HCT116 (cell line): Measurements from ENCODE around the gene BNC2. TPM values are rescaled to one million over a fixed set of nuclear protein-coding genes. Genes with fewer than 3 reads are reported as not detected.

Experiments used
- ATAC-seq: fragments of 200-7000 bp; cut with Tn5 transposase; 2 replicates; pipeline ENCODE4 v1.9.1; 2020; ENCODE audit warnings: mild to moderate bottlenecking, moderate library complexity
- BruUV-seq: library from RNA; stranded (reverse); fragments of 400-500 nt; replicated peaks from 2 replicates; lab custom pipeline; 2021; lab: Mats Ljungman, UMichigan
- CTCF ChIA-PET: fragments of 300-600 bp; sonication (Branson Sonifier 250); formaldehyde crosslinking; loops from one replicate; lab custom pipeline; 2021; ENCODE audit warnings: antibody characterized with exemption; lab: Charles Lee
- POLR2A ChIA-PET: fragments of 300-600, 350-600 bp; sonication (Branson Sonifier 250); formaldehyde crosslinking; loops from one replicate; lab custom pipeline; 2021; ENCODE audit warnings: antibody characterized with exemption; lab: Charles Lee
- RAD21 ChIA-PET, 2 experiments: fragments of 300-600 bp; sonication (Branson Sonifier 250); formaldehyde crosslinking; loops; one replicate each; lab custom pipeline; 2023; ENCODE audit warnings: low total read pairs in 2 of 2; ENCODE audit not compliant: uncharacterized antibody in 2 of 2, unreplicated experiment in 2 of 2, low non-redundant PET in 1 of 2; lab: Charles Lee
- DNase-seq: peaks from one replicate; pipeline ENCODE4 v3.0.0-alpha.2; 2010; ENCODE audit warnings: low read depth, low spot score
- H2AFZ ChIP-seq: fragments of 200-600 bp; shearing (Covaris generic), sonication (generic); 2 replicates; pipeline ENCODE4 v1.6.1; 2017; ENCODE audit warnings: low read depth, mixed run types, mixed read lengths, antibody characterized with exemption, low read length; ENCODE audit not compliant: poor library complexity, severe bottlenecking
- H3K27ac ChIP-seq: 2 replicates; pipeline ENCODE4 v1.5.1; 2012; ENCODE audit warnings: low read depth, low read length
- H3K27me3 ChIP-seq: fragments of 200-600 bp; sonication (generic); 2 replicates; pipeline ENCODE4 v1.6.1; 2016; ENCODE audit warnings: mixed run types, low read length, mixed read lengths; ENCODE audit not compliant: insufficient read depth
- H3K36me3 ChIP-seq, 2 experiments: fragments of 200-500 bp in 1 of 2; fragments of 200-600 bp in 1 of 2; sonication (Bioruptor generic) in 1 of 2; sonication (generic) in 1 of 2; 2 replicates each; pipeline versions ENCODE4 v1.5.1 to v1.6.1; 2014 to 2016; ENCODE audit warnings: low read length in 2 of 2, inconsistent platforms in 1 of 2, mixed read lengths in 1 of 2, mixed run types in 1 of 2; ENCODE audit not compliant: insufficient read depth in 2 of 2, control insufficient read depth in 1 of 2
- H3K4me1 ChIP-seq, 2 experiments: fragments of 200-600 bp in 1 of 2; sonication (generic) in 1 of 2; 2 replicates each; pipeline versions ENCODE4 v1.5.1 to v1.6.1; 2012 to 2017; ENCODE audit warnings: low read length in 2 of 2, inconsistent platforms in 1 of 2, mild to moderate bottlenecking in 1 of 2, mixed read lengths in 1 of 2, mixed run types in 1 of 2, moderate library complexity in 1 of 2; ENCODE audit not compliant: insufficient read depth in 2 of 2, control insufficient read depth in 1 of 2
- H3K4me2 ChIP-seq: fragments of 200-600 bp; sonication (generic); 2 replicates; pipeline ENCODE4 v1.6.1; 2017; ENCODE audit warnings: mixed run types, low read length, mixed read lengths
- H3K4me3 ChIP-seq, 2 experiments: fragments of 200-600 bp in 1 of 2; sonication (generic) in 1 of 2; replicated peaks in 1 of 2; 2 replicates each; pipeline ENCODE4 v1.5.1; 2011 to 2016; ENCODE audit warnings: low read length in 2 of 2, control low read depth in 1 of 2, low read depth in 1 of 2, mild to moderate bottlenecking in 1 of 2, mixed read lengths in 1 of 2, mixed run types in 1 of 2
- H3K79me2 ChIP-seq: fragments of 200-600 bp; sonication (generic); 2 replicates; pipeline ENCODE4 v1.6.1; 2017; ENCODE audit warnings: mild to moderate bottlenecking, mixed run types, low read length, moderate library complexity, mixed read lengths; ENCODE audit not compliant: insufficient read depth
- H3K9ac ChIP-seq: fragments of 200-600 bp; sonication (generic); 2 replicates; pipeline ENCODE4 v1.6.1; 2016; ENCODE audit warnings: low read length, mixed read lengths
- H3K9me2 ChIP-seq: fragments of 200-600 bp; sonication (generic), shearing (Covaris generic); 2 replicates; pipeline ENCODE4 v1.6.1; 2017; ENCODE audit warnings: mixed run types, mild to moderate bottlenecking, moderate library complexity; ENCODE audit not compliant: insufficient read depth
- H3K9me3 ChIP-seq, 2 experiments: fragments of 200-500 bp in 1 of 2; fragments of 200-600 bp in 1 of 2; sonication (Bioruptor generic) in 1 of 2; sonication (generic) in 1 of 2; 2 replicates each; pipeline ENCODE4 v1.6.1; 2014 to 2017; ENCODE audit warnings: low read length in 2 of 2, mixed read lengths in 2 of 2, inconsistent platforms in 1 of 2, low read depth in 1 of 2, mild to moderate bottlenecking in 1 of 2, mixed run types in 1 of 2, moderate library complexity in 1 of 2; ENCODE audit not compliant: control insufficient read depth in 1 of 2, insufficient read depth in 1 of 2
- H4K20me1 ChIP-seq: fragments of 200-600 bp; sonication (generic), shearing (Covaris generic); 2 replicates; pipeline ENCODE4 v1.6.1; 2017; ENCODE audit warnings: mixed run types, mild to moderate bottlenecking, moderate library complexity; ENCODE audit not compliant: insufficient read depth
- CBX3 ChIP-seq: IDR thresholded peaks from 2 replicates; pipeline ENCODE4 v1.6.1; 2012; ENCODE audit warnings: low read depth
- CEBPB ChIP-seq: IDR thresholded peaks from 2 replicates; pipeline ENCODE4 v1.6.1; 2012; ENCODE audit warnings: low read depth
- EGR1 ChIP-seq: IDR thresholded peaks from 2 replicates; pipeline ENCODE4 v1.6.1; 2012; ENCODE audit warnings: low read depth
- ELF1 ChIP-seq: IDR thresholded peaks from 2 replicates; pipeline ENCODE4 v1.6.1; 2012; ENCODE audit warnings: low read depth, borderline replicate concordance
- EZH2phosphoT487 ChIP-seq: fragments of 200-600 bp; IDR thresholded peaks from 2 replicates; pipeline ENCODE4 v1.6.1; 2018; ENCODE audit warnings: antibody characterized with exemption, borderline replicate concordance
- POLR2AphosphoS5 ChIP-seq: IDR thresholded peaks from 2 replicates; pipeline ENCODE4 v1.6.1; 2011; ENCODE audit warnings: mild to moderate bottlenecking, low read depth, low read length, moderate library complexity
- RAD21 ChIP-seq: IDR thresholded peaks from 2 replicates; pipeline ENCODE4 v1.6.1; 2012; ENCODE audit warnings: low read depth, mild to moderate bottlenecking
- TCF7L2 ChIP-seq: IDR thresholded peaks from 2 replicates; pipeline ENCODE4 v1.7.0; 2011; ENCODE audit warnings: borderline replicate concordance, inconsistent platforms; ENCODE audit not compliant: insufficient read depth, insufficient read length; ENCODE audit errors: extremely low read depth
- ZFX ChIP-seq: fragments of 450-650 bp; IDR thresholded peaks from 2 replicates; pipeline ENCODE4 v1.6.1; 2017
- intact Hi-C: fragments of 100-400 bp; cut with micrococcal nuclease; formaldehyde crosslinking; loops from 2 replicates; pipeline ENCODE4 v1.10.0; 2022
- total RNA-seq: library from RNA; stranded (reverse); gene quantifications from one replicate; pipeline ENCODE4 v1.2.1, GENCODE V29; 2021; ENCODE audit not compliant: unreplicated experiment
- TF ChIP-seq, protein P1 (sequence below): IDR thresholded peaks from 2 replicates; pipeline ENCODE4 v1.6.1; 2011; ENCODE audit warnings: mild to moderate bottlenecking, low read length, moderate library complexity; ENCODE audit not compliant: insufficient replicate concordance; ENCODE audit errors: extremely low read depth
- TF ChIP-seq, protein P2 (sequence below): IDR thresholded peaks from 2 replicates; pipeline ENCODE4 v1.6.1; 2012; ENCODE audit warnings: low read depth

Gene BNC2
- total RNA-seq, 1 experiment from 2014 or later, result 0.37 TPM

DNA sequence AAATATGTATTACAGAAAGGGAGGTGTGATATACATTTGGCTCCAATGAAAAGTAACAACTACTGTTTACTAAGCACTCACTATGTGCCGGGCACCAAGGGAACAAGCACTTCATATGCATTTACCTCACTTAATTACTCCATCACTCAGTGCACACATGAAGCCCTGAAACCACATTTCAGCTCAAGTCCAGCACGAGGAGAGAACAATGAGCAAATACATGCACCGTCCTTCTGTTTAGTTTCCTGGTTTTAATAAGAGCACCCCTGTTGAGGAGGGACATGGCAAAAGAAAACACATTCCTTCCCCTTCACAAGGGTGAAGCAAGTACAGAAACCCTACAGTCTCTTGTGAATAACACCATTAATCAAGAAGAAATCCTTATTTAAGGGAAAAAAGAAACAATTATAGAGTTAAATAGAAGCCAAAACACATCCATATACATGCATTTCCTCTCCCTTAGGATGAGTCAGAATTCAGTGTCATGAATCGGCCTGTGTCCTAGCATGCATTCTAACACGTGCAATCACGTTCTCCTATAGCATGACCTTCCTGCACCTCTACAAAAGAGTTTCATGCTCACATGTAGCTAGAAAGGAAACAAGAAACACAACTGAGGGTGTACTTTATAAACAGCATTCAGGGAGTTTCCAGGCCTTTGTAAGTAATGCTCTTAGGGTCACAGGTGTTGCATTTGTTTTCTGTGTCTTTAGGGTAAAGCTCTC is 411.6 kb downstream of the BNC2 start:
- Histone ChIP-seq H3K4me3 (no peak overlapping the region), H4K20me1 (no peaks in the 10 kb centered on the region), H3K9ac (no peak overlapping the region), H3K36me3 (no peaks in the 10 kb centered on the region), H3K9me3 (no peaks in the 10 kb centered on the region), H3K27ac (no peak overlapping the region), H3K79me2 (no peaks in the 10 kb centered on the region), H2AFZ (no peak overlapping the region), H3K27me3 (peaks cover 4% of the 10 kb centered on the region; the same call in 1 of the 2 replicates), H3K4me1 (no peaks in the 10 kb centered on the region)
- DNase-seq (no peak), ATAC-seq (no peak)
- ChIA-PET RAD21 (no interaction called here), POLR2A (no interaction called here)
- no peak for TF ChIP-seq ZFX
- TF ChIP-seq, all 23 proteins: peak for 0
- BruUV-seq, result no TSS peak
- Histone ChIP-seq H3K4me2 (no peak overlapping the region), H3K9me2 (no peaks in the 10 kb centered on the region)
- CTCF ChIA-PET, result no interaction called here
- intact Hi-C loops, result no loop called here

DNA sequence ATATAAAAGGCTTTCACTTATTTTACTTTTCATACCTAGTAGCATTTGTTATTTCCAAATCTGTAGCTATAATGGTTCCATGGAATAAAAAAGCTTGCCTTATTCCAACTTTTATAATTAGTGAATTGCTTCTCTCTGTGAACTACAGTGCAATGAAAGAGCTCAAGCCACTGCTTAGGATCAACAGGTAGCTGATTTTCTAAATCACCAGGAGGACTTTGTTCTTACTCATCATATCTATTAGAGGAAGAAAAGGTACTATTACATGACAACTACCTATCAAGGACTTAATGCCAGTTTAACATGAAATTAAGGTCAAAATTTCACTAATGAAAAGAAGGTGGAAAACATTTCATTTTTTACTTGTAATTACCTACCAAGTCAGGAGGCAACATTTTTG is 414.6 kb downstream of the BNC2 start:
- Histone ChIP-seq H3K9ac (no peak overlapping the region), H3K9me3 (no peaks in the 10 kb centered on the region), H3K9me2 (no peaks in the 10 kb centered on the region), H4K20me1 (no peaks in the 10 kb centered on the region), H3K4me3 (no peak overlapping the region)
- POLR2A ChIA-PET, result no interaction called here
- CTCF ChIA-PET, result no interaction called here
- RAD21 ChIA-PET, result no interaction called here
- no peak for ATAC-seq
- no peak for TF ChIP-seq ZFX
- no peak for TF ChIP-seq RAD21
- TF ChIP-seq, protein P1, sequence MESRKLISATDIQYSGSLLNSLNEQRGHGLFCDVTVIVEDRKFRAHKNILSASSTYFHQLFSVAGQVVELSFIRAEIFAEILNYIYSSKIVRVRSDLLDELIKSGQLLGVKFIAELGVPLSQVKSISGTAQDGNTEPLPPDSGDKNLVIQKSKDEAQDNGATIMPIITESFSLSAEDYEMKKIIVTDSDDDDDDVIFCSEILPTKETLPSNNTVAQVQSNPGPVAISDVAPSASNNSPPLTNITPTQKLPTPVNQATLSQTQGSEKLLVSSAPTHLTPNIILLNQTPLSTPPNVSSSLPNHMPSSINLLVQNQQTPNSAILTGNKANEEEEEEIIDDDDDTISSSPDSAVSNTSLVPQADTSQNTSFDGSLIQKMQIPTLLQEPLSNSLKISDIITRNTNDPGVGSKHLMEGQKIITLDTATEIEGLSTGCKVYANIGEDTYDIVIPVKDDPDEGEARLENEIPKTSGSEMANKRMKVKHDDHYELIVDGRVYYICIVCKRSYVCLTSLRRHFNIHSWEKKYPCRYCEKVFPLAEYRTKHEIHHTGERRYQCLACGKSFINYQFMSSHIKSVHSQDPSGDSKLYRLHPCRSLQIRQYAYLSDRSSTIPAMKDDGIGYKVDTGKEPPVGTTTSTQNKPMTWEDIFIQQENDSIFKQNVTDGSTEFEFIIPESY, result no peak
- TF ChIP-seq EGR1, result no peak
- TF ChIP-seq, protein P2, sequence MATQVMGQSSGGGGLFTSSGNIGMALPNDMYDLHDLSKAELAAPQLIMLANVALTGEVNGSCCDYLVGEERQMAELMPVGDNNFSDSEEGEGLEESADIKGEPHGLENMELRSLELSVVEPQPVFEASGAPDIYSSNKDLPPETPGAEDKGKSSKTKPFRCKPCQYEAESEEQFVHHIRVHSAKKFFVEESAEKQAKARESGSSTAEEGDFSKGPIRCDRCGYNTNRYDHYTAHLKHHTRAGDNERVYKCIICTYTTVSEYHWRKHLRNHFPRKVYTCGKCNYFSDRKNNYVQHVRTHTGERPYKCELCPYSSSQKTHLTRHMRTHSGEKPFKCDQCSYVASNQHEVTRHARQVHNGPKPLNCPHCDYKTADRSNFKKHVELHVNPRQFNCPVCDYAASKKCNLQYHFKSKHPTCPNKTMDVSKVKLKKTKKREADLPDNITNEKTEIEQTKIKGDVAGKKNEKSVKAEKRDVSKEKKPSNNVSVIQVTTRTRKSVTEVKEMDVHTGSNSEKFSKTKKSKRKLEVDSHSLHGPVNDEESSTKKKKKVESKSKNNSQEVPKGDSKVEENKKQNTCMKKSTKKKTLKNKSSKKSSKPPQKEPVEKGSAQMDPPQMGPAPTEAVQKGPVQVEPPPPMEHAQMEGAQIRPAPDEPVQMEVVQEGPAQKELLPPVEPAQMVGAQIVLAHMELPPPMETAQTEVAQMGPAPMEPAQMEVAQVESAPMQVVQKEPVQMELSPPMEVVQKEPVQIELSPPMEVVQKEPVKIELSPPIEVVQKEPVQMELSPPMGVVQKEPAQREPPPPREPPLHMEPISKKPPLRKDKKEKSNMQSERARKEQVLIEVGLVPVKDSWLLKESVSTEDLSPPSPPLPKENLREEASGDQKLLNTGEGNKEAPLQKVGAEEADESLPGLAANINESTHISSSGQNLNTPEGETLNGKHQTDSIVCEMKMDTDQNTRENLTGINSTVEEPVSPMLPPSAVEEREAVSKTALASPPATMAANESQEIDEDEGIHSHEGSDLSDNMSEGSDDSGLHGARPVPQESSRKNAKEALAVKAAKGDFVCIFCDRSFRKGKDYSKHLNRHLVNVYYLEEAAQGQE, result no peak
- no peak for TF ChIP-seq POLR2AphosphoS5
- TF ChIP-seq CBX3, result no peak
- no peak for TF ChIP-seq ELF1
- no peak for TF ChIP-seq EZH2phosphoT487
- no peak for TF ChIP-seq TCF7L2
- no peak for TF ChIP-seq CEBPB
- TF ChIP-seq, all 23 proteins: peak for 0
- Histone ChIP-seq H3K27ac (no peak overlapping the region), H3K36me3 (no peaks in the 10 kb centered on the region), H3K4me2 (no peak overlapping the region), H3K27me3 (peaks cover 11% of the 10 kb centered on the region), H2AFZ (no peak overlapping the region), H3K4me1 (no peaks in the 10 kb centered on the region), H3K79me2 (no peaks in the 10 kb centered on the region)
- intact Hi-C loops, result no loop called here
- DNase-seq, result no peak
- no TSS peak for BruUV-seq
